ENCODE results near the gene PPARD. TPM values are rescaled to one million over a fixed set of nuclear protein-coding genes. Genes with fewer than 3 reads are reported as not detected.
A peak's percentile ranks its signal among the peaks of the same experiment; 100 is the strongest.

PPARD gene
- total and polyA plus RNA-seq, 2 of the 13 experiments (the other 11 are each of a cell fraction or from before 2014, with no cell fraction given) = 6.1 to 13.3 TPM

GRCh38 chr6:35402136-35402855, 59.9 kb downstream of the PPARD start (continued):
- TF ChIP-seq ZNF451 (CRISPR knock-in tag; IDR thresholded peaks at IDR 0.05) = no peak
- TF ChIP-seq MAFF (IDR thresholded peaks at IDR 0.05; ENCODE audit: low read depth, low read length) = peak; percentile 46; the same call in 1 of the 2 replicates
- TF ChIP-seq TBX3 (IDR thresholded peaks at IDR 0.05; ENCODE audit: borderline replicate concordance) = no peak
- peak; percentile 33; the same call in 1 of the 2 replicates for TF ChIP-seq ZSCAN9 (CRISPR knock-in tag; IDR thresholded peaks at IDR 0.05; ENCODE audit: borderline replicate concordance)
- TF ChIP-seq ZNF782 (CRISPR knock-in tag; IDR thresholded peaks at IDR 0.05; ENCODE audit: borderline replicate concordance) = no peak
- TF ChIP-seq ZNF781 (CRISPR knock-in tag; IDR thresholded peaks at IDR 0.05; ENCODE audit: borderline replicate concordance, not compliant biosample characterization) = no peak
- TF ChIP-seq ZNF674 (CRISPR knock-in tag; IDR thresholded peaks at IDR 0.05; ENCODE audit: low read depth) = no peak
- no peak for TF ChIP-seq MXD3 (CRISPR knock-in tag; IDR thresholded peaks at IDR 0.05)
- TF ChIP-seq, protein P1, sequence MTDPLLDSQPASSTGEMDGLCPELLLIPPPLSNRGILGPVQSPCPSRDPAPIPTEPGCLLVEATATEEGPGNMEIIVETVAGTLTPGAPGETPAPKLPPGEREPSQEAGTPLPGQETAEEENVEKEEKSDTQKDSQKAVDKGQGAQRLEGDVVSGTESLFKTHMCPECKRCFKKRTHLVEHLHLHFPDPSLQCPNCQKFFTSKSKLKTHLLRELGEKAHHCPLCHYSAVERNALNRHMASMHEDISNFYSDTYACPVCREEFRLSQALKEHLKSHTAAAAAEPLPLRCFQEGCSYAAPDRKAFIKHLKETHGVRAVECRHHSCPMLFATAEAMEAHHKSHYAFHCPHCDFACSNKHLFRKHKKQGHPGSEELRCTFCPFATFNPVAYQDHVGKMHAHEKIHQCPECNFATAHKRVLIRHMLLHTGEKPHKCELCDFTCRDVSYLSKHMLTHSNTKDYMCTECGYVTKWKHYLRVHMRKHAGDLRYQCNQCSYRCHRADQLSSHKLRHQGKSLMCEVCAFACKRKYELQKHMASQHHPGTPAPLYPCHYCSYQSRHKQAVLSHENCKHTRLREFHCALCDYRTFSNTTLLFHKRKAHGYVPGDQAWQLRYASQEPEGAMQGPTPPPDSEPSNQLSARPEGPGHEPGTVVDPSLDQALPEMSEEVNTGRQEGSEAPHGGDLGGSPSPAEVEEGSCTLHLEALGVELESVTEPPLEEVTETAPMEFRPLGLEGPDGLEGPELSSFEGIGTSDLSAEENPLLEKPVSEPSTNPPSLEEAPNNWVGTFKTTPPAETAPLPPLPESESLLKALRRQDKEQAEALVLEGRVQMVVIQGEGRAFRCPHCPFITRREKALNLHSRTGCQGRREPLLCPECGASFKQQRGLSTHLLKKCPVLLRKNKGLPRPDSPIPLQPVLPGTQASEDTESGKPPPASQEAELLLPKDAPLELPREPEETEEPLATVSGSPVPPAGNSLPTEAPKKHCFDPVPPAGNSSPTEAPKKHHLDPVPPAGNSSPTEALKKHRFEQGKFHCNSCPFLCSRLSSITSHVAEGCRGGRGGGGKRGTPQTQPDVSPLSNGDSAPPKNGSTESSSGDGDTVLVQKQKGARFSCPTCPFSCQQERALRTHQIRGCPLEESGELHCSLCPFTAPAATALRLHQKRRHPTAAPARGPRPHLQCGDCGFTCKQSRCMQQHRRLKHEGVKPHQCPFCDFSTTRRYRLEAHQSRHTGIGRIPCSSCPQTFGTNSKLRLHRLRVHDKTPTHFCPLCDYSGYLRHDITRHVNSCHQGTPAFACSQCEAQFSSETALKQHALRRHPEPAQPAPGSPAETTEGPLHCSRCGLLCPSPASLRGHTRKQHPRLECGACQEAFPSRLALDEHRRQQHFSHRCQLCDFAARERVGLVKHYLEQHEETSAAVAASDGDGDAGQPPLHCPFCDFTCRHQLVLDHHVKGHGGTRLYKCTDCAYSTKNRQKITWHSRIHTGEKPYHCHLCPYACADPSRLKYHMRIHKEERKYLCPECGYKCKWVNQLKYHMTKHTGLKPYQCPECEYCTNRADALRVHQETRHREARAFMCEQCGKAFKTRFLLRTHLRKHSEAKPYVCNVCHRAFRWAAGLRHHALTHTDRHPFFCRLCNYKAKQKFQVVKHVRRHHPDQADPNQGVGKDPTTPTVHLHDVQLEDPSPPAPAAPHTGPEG (CRISPR knock-in tag; IDR thresholded peaks at IDR 0.05) = no peak
- no peak for TF ChIP-seq SIN3A (IDR thresholded peaks at IDR 0.05; ENCODE audit: borderline replicate concordance, low read depth, low read length)
- TF ChIP-seq BRCA1 (CRISPR knock-in tag; IDR thresholded peaks at IDR 0.05) = no peak
- peak; percentile 49; the same call in 1 of the 2 replicates for TF ChIP-seq NFKB2 (CRISPR knock-in tag; IDR thresholded peaks at IDR 0.05; ENCODE audit: borderline replicate concordance)
- TF ChIP-seq REST (IDR thresholded peaks at IDR 0.05; ENCODE audit: borderline replicate concordance in 1 of 2, low read depth in 1 of 2, low read length in 2 of 2) = no peak
- TF ChIP-seq PHB2 (IDR thresholded peaks at IDR 0.05; ENCODE audit: partially characterized antibody) = no peak

Data from HepG2 (cell line).